Measurements from ENCODE around the gene ZPR1. TPM values are rescaled to one million over a fixed set of nuclear protein-coding genes. Genes with fewer than 3 reads are reported as not detected.

Gene ZPR1
- total RNA-seq, 1 donor, result 36.2 TPM

Other genes starting within 250 kb of the ZPR1 start
- 12.7 and 14.5 TPM in 2 replicates for gene BUD13, start 15.0 kb downstream of the ZPR1 start, total RNA-seq
- gene APOA5, start 3.9 kb upstream of the ZPR1 start, total RNA-seq, result under 0.01 TPM in 1 of 2 replicates, not detected in the other
- not detected in 2 replicates for gene APOA4, start 35.3 kb upstream of the ZPR1 start, total RNA-seq
- gene APOC3, start 41.9 kb upstream of the ZPR1 start, total RNA-seq, result not detected in 2 replicates
- gene APOA1, start 49.6 kb upstream of the ZPR1 start, total RNA-seq, result under 0.01 and 0.29 TPM in 2 replicates